ENCODE data around the gene PRKN. TPM values are rescaled to one million over a fixed set of nuclear protein-coding genes. Genes with fewer than 3 reads are reported as not detected.

The PRKN gene
- total RNA-seq, 1 experiment from 2014 or later: 2.0 TPM

DNA sequence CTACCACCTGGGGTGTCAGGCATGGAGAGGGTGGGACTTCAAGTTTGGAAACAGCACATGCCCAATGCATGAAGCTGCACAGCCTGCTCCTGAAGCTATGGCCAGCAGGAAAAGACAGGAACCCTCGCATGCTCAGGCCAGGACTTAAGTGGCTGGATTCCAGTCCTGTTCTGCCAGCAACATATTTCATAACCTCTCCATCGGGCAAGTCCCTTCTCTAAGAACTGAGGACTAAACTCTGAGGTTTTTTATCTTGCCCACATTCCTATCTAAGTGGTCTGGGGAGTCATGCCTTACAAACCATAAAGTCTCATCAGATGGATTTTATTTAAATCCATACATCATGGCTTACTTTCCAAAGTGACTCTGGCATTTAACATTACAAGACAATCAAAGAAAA is 1426.2 kb downstream of the PRKN start:
- no peak overlapping the region for H3K4ac ChIP-seq (ENCODE audit: low read depth, low read length)
- H3K9me3 ChIP-seq (ENCODE audit: control insufficient read depth, low read depth, low read length): no peaks in the 10 kb centered on the region
- H3K79me1 ChIP-seq (ENCODE audit: insufficient read depth, low read depth, low read length, poor library complexity, severe bottlenecking): no peaks in the 10 kb centered on the region
- no peak overlapping the region for H3K56ac ChIP-seq (ENCODE audit: insufficient read length, low read depth, low read length)
- H2AK5ac ChIP-seq (ENCODE audit: insufficient read length, low read length): no peak overlapping the region
- no peak overlapping the region for H3T11ph ChIP-seq (ENCODE audit: low read length)
- H4K20me1 ChIP-seq (ENCODE audit: control insufficient read depth, insufficient read depth, insufficient read length): no peaks in the 10 kb centered on the region
- no peaks in the 10 kb centered on the region for H3K79me2 ChIP-seq (ENCODE audit: insufficient read depth, low read length)
- peaks cover 12 to 26% (median 12%) of the 10 kb centered on the region in 3 experiments for H3K36me3 Mint-ChIP-seq (ENCODE audit: insufficient read depth in 1 of 3, low read depth in 3 of 3)
- H3K27ac Mint-ChIP-seq: no peak overlapping the region
- TF ChIP-seq, protein P1, sequence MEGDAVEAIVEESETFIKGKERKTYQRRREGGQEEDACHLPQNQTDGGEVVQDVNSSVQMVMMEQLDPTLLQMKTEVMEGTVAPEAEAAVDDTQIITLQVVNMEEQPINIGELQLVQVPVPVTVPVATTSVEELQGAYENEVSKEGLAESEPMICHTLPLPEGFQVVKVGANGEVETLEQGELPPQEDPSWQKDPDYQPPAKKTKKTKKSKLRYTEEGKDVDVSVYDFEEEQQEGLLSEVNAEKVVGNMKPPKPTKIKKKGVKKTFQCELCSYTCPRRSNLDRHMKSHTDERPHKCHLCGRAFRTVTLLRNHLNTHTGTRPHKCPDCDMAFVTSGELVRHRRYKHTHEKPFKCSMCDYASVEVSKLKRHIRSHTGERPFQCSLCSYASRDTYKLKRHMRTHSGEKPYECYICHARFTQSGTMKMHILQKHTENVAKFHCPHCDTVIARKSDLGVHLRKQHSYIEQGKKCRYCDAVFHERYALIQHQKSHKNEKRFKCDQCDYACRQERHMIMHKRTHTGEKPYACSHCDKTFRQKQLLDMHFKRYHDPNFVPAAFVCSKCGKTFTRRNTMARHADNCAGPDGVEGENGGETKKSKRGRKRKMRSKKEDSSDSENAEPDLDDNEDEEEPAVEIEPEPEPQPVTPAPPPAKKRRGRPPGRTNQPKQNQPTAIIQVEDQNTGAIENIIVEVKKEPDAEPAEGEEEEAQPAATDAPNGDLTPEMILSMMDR (conservative IDR thresholded peaks at IDR 0.05): no peak
- no peak overlapping the region for H3K27ac ChIP-seq (ENCODE audit: insufficient read length, low read depth, low read length)
- no peak overlapping the region for H3K9ac ChIP-seq (ENCODE audit: extremely low read depth, insufficient read length, low read length)
- no peak overlapping the region for H2BK20ac ChIP-seq (ENCODE audit: low read depth, low read length, poor library complexity, severe bottlenecking)
- no peaks in the 10 kb centered on the region for H3K4me1 ChIP-seq (ENCODE audit: insufficient read depth, low read length)
- H2BK15ac ChIP-seq (ENCODE audit: low read depth, low read length): no peak overlapping the region
- H3K23ac ChIP-seq (ENCODE audit: insufficient read length, low read depth, low read length): no peak overlapping the region
- H2BK5ac ChIP-seq (ENCODE audit: insufficient read length, low read length): no peak overlapping the region
- H3K27me3 Mint-ChIP-seq (ENCODE audit: low read depth): peaks cover 2% of the 10 kb centered on the region; the same call in 1 of the 2 replicates
- H3K4me3 Mint-ChIP-seq: no peak overlapping the region
- no peak overlapping the region for H3K14ac ChIP-seq (ENCODE audit: insufficient read depth, low read length)
- H2BK120ac ChIP-seq (ENCODE audit: low read depth, low read length, poor library complexity, severe bottlenecking): no peak overlapping the region
- H2BK12ac ChIP-seq (ENCODE audit: insufficient read length, low read depth, low read length): no peak overlapping the region
- H4K5ac ChIP-seq (ENCODE audit: insufficient read length, low read depth, low read length): no peak overlapping the region
- no peaks in the 10 kb centered on the region for H3K23me2 ChIP-seq (ENCODE audit: insufficient read length, low read depth, low read length, poor library complexity, severe bottlenecking)
- H2AFZ ChIP-seq (ENCODE audit: low read length): no peak overlapping the region
- H3K9me3 Mint-ChIP-seq: peaks cover 21 to 22% of the 10 kb centered on the region in 2 experiments
- no peak overlapping the region for H3K4me2 ChIP-seq (ENCODE audit: insufficient read depth, insufficient read length, low read length)
- no peak overlapping the region for H3K18ac ChIP-seq (ENCODE audit: insufficient read length, low read depth, low read length)
- WGBS (ENCODE audit: extremely low coverage, insufficient read length, low lambda C conversion rate): no CpG with 5 or more reads among the region's 2 CpGs
- no peak overlapping the region for H4K91ac ChIP-seq (ENCODE audit: insufficient read length, low read depth, low read length)
- no peak for DNase-seq
- peaks cover 19 to 22% of the 10 kb centered on the region in 2 experiments for H3K4me1 Mint-ChIP-seq
- H3K27me3 ChIP-seq (ENCODE audit: insufficient read depth, low read length): no peaks in the 10 kb centered on the region
- no peak overlapping the region for H4K8ac ChIP-seq (replicated peaks; ENCODE audit: insufficient read length, low read depth, low read length)
